A549 (cell line): ENCODE results near the gene ANO6.

Experiments
- ATOH8 ChIP-seq: fragments of 250-450 bp; sonication (Bioruptor Pico); IDR thresholded peaks from 2 replicates; pipeline ENCODE4 v1.5.0; 2020; ENCODE audit warnings: low read depth, mild to moderate bottlenecking, moderate library complexity
- CBX2 ChIP-seq: fragments of 200-600 bp; sonication (generic); IDR thresholded peaks from 2 replicates; pipeline ENCODE4 v1.6.1; 2016; ENCODE audit warnings: low read depth, mild to moderate bottlenecking, borderline replicate concordance
- CEBPB ChIP-seq, 2 experiments: fragments of >200 bp in 1 of 2; sonication (Bioruptor Twin) in 1 of 2; formaldehyde crosslinking in 1 of 2; IDR thresholded peaks; 2 replicates each; pipeline ENCODE4 v1.6.1; 2012 to 2016
- CTCF ChIP-seq: fragments of >200 bp; sonication (Bioruptor Twin); formaldehyde crosslinking; IDR thresholded peaks from 3 replicates; pipeline ENCODE4 v1.5.1; 2016
- KDM1A ChIP-seq: fragments of 200-600 bp; sonication (generic); IDR thresholded peaks from 2 replicates; pipeline ENCODE4 v1.6.1; 2016; ENCODE audit warnings: low read depth, mild to moderate bottlenecking
- MAX ChIP-seq: IDR thresholded peaks from 2 replicates; pipeline ENCODE4 v1.6.1; 2012
- MAZ ChIP-seq: fragments of 150-350 bp; IDR thresholded peaks from 2 replicates; pipeline ENCODE4 v1.6.1; 2014; ENCODE audit warnings: antibody characterized with exemption, low read depth, low read length, borderline replicate concordance
- RFX5 ChIP-seq: fragments of 450-650 bp; IDR thresholded peaks from 2 replicates; pipeline ENCODE4 v1.7.1; 2014; ENCODE audit warnings: antibody characterized with exemption, mild to moderate bottlenecking, moderate library complexity
- SMC3 ChIP-seq: fragments of >200 bp; sonication (Bioruptor Twin); formaldehyde crosslinking; IDR thresholded peaks from 3 replicates; pipeline ENCODE4 v1.6.1; 2018; ENCODE audit warnings: inconsistent platforms
- TF ChIP-seq, protein P1 (sequence below): IDR thresholded peaks from 2 replicates; pipeline ENCODE4 v1.6.1; 2012; ENCODE audit warnings: low read depth, borderline replicate concordance
- TF ChIP-seq, protein P2 (sequence below): fragments of 200-600 bp; sonication (generic); IDR thresholded peaks from 2 replicates; pipeline ENCODE4 v1.6.1; 2016; ENCODE audit warnings: antibody characterized with exemption, mild to moderate bottlenecking, moderate library complexity
- TF ChIP-seq, protein P3 (sequence below): fragments of 450-650 bp; IDR thresholded peaks from 2 replicates; pipeline ENCODE4 v1.6.1; 2014; ENCODE audit warnings: antibody characterized with exemption

DNA sequence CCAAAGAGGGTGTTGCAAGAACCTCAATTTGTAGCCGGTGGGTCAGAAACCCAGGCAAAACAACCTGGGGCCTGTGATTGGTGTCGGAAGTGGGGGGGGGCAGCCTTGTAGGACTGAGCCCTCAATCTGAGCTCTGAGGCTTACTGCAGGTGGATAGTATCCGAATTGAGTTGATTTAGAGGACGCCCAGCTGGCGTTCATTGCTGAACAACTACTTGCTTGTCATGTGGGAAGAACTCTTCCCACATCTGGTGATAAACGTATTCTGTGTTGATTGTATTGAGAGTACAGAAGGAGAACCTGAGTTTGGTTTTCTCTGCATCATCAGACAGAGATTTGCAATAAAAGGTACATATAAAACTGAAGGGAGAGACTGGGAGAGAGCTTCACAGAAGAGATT, 5.1 kb downstream of the ANO6 start:
- TF ChIP-seq MAX (no peak), CBX2 (no peak), CEBPB (IDR thresholded peaks at IDR 0.05) (no peak), SMC3 (no peak), ATOH8 (CRISPR knock-in tag) (no peak), MAZ (no peak), RFX5 (no peak), CTCF (no peak), KDM1A (no peak)
- TF ChIP-seq, protein P1, sequence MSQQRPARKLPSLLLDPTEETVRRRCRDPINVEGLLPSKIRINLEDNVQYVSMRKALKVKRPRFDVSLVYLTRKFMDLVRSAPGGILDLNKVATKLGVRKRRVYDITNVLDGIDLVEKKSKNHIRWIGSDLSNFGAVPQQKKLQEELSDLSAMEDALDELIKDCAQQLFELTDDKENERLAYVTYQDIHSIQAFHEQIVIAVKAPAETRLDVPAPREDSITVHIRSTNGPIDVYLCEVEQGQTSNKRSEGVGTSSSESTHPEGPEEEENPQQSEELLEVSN: no peak
- TF ChIP-seq, protein P2, sequence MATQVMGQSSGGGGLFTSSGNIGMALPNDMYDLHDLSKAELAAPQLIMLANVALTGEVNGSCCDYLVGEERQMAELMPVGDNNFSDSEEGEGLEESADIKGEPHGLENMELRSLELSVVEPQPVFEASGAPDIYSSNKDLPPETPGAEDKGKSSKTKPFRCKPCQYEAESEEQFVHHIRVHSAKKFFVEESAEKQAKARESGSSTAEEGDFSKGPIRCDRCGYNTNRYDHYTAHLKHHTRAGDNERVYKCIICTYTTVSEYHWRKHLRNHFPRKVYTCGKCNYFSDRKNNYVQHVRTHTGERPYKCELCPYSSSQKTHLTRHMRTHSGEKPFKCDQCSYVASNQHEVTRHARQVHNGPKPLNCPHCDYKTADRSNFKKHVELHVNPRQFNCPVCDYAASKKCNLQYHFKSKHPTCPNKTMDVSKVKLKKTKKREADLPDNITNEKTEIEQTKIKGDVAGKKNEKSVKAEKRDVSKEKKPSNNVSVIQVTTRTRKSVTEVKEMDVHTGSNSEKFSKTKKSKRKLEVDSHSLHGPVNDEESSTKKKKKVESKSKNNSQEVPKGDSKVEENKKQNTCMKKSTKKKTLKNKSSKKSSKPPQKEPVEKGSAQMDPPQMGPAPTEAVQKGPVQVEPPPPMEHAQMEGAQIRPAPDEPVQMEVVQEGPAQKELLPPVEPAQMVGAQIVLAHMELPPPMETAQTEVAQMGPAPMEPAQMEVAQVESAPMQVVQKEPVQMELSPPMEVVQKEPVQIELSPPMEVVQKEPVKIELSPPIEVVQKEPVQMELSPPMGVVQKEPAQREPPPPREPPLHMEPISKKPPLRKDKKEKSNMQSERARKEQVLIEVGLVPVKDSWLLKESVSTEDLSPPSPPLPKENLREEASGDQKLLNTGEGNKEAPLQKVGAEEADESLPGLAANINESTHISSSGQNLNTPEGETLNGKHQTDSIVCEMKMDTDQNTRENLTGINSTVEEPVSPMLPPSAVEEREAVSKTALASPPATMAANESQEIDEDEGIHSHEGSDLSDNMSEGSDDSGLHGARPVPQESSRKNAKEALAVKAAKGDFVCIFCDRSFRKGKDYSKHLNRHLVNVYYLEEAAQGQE: no peak
- TF ChIP-seq, protein P3, sequence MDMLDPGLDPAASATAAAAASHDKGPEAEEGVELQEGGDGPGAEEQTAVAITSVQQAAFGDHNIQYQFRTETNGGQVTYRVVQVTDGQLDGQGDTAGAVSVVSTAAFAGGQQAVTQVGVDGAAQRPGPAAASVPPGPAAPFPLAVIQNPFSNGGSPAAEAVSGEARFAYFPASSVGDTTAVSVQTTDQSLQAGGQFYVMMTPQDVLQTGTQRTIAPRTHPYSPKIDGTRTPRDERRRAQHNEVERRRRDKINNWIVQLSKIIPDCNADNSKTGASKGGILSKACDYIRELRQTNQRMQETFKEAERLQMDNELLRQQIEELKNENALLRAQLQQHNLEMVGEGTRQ: no peak
